OCI-LY7 (cell line): ENCODE data around the gene UGT1A1.

ENCODE experiments used
- EZH2phosphoT487 ChIP-seq: fragments of 200-600 bp; sonication (generic); IDR thresholded peaks from 2 replicates; pipeline ENCODE4 v1.6.1; 2018; ENCODE audit warnings: low read depth, borderline replicate concordance, mild to moderate bottlenecking, mixed run types, antibody characterized with exemption, low read length, moderate library complexity, mixed read lengths
- TF ChIP-seq, protein P1 (sequence below): fragments of 200-600 bp; sonication (generic); conservative IDR thresholded peaks from 2 replicates; pipeline ENCODE4 v1.5.1; 2014; ENCODE audit warnings: mild to moderate bottlenecking, antibody characterized with exemption, low read length, moderate library complexity, mixed read lengths

DNA sequence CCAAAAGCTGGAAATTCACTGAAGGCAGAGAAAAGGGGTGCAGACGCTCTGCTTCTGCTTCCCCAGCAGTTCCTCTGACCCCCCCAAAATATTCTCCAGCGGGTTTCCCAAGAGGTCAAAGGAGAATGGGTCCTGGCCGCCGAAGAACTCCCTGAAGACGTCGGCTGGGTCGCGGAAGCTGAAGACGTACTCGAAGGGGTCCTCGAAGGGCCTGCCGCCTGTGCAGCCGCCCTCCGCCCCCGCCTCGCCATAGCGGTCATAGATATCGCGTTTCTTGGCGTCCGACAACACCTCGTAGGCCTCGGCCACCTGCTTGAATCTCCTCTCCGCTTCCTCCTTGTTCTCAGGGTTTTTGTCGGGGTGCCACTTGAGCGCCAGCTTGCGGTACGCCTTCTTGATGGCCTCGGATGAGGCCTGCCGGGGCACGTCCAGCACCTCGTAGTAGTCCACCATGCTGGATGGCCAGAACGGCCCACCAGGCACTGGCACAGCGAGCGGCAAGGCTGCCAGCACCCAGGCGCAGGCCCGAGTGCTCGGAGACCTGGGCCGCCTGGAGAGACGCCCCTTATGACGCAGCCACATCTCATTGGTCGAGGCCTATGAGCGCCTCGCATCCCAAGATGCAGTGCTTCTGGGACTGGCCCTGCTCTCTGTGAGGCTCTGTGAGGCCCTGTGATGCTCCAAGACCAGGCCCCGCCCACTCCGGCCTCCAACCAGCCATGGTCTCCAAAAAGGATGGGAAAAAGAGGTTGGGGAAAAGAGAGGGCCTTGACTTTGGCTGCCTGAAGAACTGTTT, 16.4 kb upstream of the UGT1A1 start:
- TF ChIP-seq, protein P1, sequence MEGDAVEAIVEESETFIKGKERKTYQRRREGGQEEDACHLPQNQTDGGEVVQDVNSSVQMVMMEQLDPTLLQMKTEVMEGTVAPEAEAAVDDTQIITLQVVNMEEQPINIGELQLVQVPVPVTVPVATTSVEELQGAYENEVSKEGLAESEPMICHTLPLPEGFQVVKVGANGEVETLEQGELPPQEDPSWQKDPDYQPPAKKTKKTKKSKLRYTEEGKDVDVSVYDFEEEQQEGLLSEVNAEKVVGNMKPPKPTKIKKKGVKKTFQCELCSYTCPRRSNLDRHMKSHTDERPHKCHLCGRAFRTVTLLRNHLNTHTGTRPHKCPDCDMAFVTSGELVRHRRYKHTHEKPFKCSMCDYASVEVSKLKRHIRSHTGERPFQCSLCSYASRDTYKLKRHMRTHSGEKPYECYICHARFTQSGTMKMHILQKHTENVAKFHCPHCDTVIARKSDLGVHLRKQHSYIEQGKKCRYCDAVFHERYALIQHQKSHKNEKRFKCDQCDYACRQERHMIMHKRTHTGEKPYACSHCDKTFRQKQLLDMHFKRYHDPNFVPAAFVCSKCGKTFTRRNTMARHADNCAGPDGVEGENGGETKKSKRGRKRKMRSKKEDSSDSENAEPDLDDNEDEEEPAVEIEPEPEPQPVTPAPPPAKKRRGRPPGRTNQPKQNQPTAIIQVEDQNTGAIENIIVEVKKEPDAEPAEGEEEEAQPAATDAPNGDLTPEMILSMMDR = no peak
- no peak for TF ChIP-seq EZH2phosphoT487
